Neural progenitor cell (in vitro differentiated cells): ENCODE data around the gene NSUN3.

Source experiments
- CTCF ChIP-seq: fragments of 200-600 bp; sonication (generic); IDR thresholded peaks from 2 replicates; pipeline ENCODE4 v1.5.1; 2017; ENCODE audit warnings: antibody characterized with exemption, mild to moderate bottlenecking
- EZH2phosphoT487 ChIP-seq: fragments of 200-600 bp; sonication (generic); IDR thresholded peaks from 2 replicates; pipeline ENCODE4 v1.6.1; 2017; ENCODE audit warnings: antibody characterized with exemption

DNA sequence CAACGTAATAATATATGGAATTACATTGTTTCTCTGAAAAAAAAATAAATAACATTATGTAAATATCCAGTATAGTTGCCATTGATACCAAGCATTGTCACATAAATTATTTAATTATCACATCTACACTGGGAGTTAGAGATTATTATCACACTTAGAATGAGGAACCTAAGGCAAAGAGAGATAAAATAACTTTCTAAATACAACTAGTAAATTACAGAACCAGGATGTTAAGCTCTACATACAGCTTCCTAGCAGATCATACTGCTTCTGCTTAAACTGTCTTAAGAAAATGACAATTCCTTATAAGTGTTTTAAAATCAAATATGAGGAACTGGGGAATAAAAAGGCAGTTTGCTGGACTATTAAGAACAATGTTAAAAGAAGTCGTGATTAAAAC is 104.5 kb downstream of the NSUN3 start:
- TF ChIP-seq CTCF = no peak
- TF ChIP-seq EZH2phosphoT487 = no peak
